Stimulated activated CD8-positive, alpha-beta memory T cell treated with anti-CD3 and anti-CD28 coated beads, Interleukin-12 subunit alpha, Interleukin-12 subunit beta, amount 100 ng/mL, for 1 hour (primary cell): Measurements from ENCODE around the gene DTHD1.

ENCODE experiments used
- DNase-seq: peaks from one replicate; pipeline ENCODE4 v3.0.0-alpha.2; 2020; ENCODE audit warnings: low read depth

Gene DTHD1

GRCh38 chr4:36313703-36314102, 32.3 kb downstream of the DTHD1 start:
- DNase-seq: no peak

GRCh38 chr4:36316607-36317006, 35.2 kb downstream of the DTHD1 start:
- DNase-seq: no peak

DNA sequence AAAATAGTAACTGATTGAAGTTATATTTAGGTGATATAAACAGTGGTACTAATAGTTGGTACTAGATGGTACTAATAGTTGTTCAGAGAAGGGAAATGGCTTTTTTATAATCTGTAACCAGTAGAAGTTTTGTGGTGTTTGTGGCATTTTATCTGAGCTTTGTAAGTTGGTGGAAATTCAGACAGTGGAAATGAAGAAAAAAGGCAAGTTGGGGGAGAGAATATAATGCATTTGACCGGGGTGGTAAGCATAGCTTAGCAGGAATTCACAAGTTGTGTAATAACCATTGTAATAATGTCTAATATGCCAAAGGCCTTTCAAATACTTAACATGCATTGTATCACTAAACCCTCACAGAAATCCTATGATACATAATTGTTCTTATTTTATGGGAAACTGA, 36.3 kb downstream of the DTHD1 start:
- DNase-seq: no peak

GRCh38 chr4:36320117-36320896, 38.9 kb downstream of the DTHD1 start:
- DNase-seq: no peak

- DNase-seq: no peak
These were observed 39.8 kb downstream of the DTHD1 start for GRCh38 chr4:36321176-36321575.

GRCh38 chr4:36322921-36323354, 41.5 kb downstream of the DTHD1 start:
- DNase-seq: no peak

- DNase-seq: no peak
These were observed 42.5 kb downstream of the DTHD1 start for GRCh38 chr4:36323816-36324419.

- no peak for DNase-seq
These were observed 43.4 kb downstream of the DTHD1 start for GRCh38 chr4:36324808-36325207.

DNA sequence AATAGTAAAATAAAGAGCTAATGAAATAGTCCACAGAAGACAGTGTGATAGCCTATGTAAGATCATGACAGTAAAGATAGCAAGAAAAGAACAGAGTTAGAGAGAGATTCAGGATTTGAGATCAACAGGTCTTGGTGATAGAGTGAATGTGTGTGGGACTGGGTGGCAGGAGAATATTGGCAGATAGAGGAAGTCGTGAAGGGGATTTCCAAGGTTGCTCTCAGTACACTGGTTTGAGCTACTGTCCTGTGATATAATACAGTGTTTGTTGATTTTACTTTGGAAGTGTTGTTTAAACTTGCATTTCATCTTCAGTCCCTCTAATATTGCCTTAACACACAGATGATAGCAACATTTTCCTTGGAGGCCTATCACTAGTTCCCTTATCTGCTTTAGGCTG, 44.1 kb downstream of the DTHD1 start:
- no peak for DNase-seq

DNA sequence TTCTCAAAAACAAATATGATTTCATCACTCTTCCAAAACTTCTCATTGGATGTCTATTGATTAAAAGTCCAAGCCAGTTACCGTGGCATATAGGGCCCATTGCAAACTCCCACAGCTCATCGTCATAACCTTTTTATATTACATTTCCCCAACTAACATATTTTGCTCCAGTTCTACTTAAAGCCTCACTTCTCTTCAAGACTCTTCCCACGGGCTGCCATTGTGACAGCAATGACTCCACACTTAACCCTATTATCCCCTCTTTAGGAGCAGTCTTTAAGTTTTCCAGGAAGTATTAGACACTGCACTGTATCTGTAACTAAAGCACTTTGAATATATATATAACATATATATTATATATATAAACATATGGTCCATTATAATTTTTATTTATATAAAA, 44.5 kb downstream of the DTHD1 start:
- DNase-seq: no peak

DNA sequence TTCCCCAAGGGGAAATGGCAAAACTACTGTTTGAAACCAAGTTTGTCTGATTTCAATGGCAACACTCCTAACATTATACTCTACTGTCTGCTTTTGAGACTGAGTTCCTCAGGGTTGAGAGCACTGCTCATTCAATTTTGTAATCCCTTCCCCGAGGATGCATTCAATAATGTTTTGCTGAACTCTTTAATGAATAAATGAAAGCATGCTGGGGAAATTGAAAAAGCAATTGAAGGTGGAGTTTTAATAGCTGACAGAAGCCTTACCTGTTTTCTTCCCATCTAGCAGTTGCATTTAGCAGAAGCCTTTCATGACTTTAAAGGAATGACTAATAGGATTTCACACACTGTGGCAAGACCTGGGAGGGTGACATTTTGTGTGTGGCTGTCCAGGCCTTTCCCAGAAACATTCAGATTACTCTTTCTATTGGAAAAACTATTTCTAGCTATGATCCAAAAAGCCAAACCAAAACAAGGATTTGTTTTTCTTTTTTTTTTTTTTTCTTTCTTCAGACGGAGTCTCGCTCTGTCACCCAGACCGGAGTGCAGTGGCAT, 45.1 kb downstream of the DTHD1 start:
- DNase-seq: no peak

GRCh38 chr4:36327400-36327799, 46.0 kb downstream of the DTHD1 start:
- DNase-seq: no peak

GRCh38 chr4:36328130-36328529, 46.7 kb downstream of the DTHD1 start:
- no peak for DNase-seq

GRCh38 chr4:36329228-36329627, 47.8 kb downstream of the DTHD1 start:
- DNase-seq: no peak

DNA sequence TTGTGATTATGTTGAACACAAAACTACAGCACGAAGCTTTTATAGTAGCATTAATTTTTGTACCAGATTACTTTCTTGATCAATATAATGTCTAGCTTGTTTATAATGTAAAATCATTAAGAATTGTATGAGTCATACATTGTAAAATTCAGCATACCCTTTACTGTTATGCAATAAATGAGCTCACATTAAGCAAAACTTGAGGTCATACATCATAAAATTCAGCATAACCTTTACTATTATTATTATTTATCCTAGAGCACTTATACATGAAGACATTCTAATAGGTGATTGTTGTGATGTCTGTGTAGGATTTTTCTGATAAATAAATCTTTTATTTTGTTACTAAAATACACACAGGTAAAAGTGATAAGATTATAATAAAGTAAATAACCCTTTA, 49.4 kb downstream of the DTHD1 start:
- no peak for DNase-seq

DNA sequence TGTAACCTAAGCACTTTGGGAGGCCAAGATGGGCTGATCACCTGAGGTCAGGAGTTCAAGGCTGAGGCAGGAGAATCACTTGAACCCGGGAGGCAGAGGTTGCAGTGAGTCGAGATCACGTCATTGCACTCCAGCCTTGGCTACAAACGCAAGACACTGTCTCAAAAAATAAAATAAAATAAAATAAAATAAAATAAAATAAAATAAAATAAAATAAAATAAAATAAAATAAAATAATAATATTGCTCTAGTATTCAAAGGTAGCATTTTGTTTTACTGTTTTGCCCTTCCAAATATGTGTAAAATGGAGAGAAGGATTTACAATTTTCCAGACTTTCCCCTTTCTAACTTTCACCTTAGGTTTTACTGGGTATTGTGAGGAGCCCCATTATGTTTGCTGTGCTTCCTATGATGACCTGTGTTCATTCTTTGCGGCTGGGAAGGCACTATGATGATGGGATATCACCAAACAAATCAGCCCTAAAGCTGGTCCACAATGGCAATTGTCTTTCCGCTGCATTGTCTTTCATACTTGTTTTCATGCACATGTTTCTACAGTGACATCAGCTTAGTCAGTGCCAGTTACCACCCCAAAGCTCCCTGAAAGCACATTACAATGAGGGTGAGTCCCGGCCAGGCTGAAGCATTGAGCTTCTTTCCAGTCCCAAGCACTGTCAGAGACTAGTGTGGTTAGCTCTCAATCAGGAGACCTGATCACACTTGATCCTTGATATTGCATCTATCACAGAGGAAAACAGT, 50.8 kb downstream of the DTHD1 start:
- no peak for DNase-seq

DNA sequence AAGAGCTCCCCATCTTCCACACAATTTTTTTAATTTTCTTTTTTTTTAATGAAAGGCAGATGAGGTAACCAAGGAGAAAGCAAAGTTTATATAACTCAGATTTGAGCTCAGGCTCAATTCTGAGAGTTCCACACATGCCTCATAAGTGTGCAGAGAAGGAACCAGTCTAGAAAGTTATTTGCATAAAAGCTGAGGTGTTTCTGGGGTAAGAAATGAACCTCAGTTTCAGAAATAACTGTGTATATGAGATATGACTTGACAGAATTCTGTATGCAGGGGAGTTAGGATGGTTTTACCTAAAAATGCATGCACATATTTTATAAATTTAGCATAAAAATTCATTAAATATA, 51.3 kb downstream of the DTHD1 start:
- DNase-seq: no peak

DNA sequence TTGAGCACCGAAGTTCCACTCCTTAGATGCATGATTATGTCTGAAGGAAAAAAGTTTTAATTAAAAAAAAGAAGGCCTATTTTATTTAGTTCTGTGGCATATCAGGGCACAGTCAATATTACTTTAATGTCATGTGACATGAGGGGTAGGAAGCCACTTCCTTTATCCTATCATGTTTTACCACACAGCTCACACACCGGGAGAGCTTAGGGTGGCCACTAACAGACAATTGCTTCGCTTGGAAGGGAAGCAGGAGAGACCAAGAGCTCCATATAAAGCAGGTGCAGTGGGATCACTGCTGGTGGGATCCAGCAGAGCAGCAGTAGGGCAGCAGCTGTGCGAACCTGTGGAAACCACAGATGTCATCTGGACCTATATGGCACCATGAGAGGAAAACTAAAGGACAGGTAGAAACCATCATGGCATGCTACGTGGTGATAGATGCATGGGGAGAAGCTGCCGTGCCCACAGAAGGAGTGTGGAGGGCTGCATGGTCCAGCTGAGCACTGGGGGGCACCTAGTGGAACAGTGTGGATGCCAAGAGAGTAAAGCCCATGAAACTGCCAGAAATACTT, 52.0 kb downstream of the DTHD1 start:
- DNase-seq: no peak

- DNase-seq: no peak
These were observed 56.3 kb downstream of the DTHD1 start for GRCh38 chr4:36337665-36338185.

DNA sequence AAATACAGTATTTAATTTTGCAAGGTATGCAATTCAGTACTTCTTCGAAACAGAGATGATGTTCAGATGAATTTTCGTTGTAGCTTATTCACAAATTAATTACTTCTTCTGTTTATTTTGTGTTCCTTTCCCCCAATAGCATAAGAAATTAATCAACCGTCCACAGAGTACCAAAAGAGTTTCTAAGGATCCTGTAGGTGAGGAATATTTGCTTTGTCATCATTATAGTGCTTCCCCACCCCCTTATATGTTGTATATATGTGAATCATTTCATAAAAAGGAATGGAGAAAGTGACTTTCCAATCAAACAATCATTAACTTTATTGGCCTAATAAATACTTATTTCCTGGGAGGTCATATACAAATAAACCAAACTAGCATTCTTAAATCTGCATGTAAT, 57.6 kb downstream of the DTHD1 start:
- DNase-seq: no peak

DNA sequence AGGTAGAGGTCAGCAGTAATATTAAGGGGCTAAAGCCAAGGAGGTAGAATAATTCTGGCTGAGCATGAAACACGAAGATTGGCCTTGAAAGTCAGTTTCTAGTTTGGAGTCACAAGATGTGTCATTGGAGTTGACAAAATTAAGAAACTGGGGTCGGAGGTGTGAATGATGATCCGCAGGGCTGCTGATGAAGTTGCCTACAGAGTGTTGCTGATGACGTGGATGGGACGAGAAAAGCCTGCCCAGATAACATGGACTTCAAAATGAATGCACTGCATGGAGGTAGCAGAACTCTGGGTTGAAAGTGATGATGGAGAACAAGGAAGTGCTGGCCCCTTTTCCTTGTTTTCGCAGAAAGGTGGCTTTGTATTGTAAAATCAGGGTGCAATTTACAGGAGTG, 60.5 kb downstream of the DTHD1 start:
- DNase-seq: no peak

DNA sequence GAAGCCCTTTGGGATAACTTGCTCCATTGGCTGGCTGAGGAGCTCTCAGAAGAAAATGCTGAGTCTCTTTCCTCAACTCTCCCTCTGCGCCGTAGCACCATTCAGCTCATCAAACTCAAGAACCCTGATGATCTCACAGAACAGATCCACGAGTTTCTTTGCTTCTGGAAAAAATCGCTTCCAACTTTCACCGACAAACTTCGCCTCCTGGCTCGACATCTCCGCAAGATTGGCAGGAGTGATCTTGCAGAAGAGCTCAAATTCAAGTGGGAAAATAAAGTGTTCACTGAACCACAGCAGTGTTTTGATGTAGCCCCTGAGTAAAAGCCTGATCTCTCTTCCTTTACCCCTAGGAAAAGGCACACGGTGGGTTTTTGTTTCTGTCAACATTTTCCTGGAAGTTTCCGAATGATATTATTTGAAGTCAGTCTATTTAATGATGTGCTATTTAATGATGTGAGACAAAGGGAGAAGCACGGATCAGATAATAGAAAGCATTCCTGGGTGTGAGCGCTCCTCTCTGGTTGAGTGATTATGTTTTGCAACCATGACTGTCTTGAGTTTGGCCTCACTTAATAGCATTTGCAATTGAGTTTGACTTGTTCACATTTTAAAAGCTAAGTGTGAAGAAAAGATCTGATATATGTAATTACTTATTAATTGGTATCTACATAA, 62.2 kb downstream of the DTHD1 start:
- no peak for DNase-seq
